Non-pigmented ciliary epithelial cell (primary cell): ENCODE data around the gene ADAMTS7.
"Not testable (repeated sequence)": the region's sequence is repeated elsewhere in the genome, so short reads cannot be mapped to it uniquely, and the experiment has no call there.

ENCODE experiments used
- DNase-seq: peaks from one replicate; pipeline ENCODE4 v3.0.0-alpha.2; 2010; ENCODE audit warnings: low read depth

ADAMTS7 gene

GRCh38 chr15:78752492-78753358 is 58.5 kb downstream of the ADAMTS7 start:
- no peak for DNase-seq

GRCh38 chr15:78751602-78751979 is 59.7 kb downstream of the ADAMTS7 start:
- DNase-seq, result no peak

- peak; percentile 37 for DNase-seq
These were observed 60.2 kb downstream of the ADAMTS7 start for GRCh38 chr15:78750974-78751601.

- no peak for DNase-seq
These were observed 60.7 kb downstream of the ADAMTS7 start for GRCh38 chr15:78750566-78750965.

- no peak for DNase-seq
These were observed 61.4 kb downstream of the ADAMTS7 start for GRCh38 chr15:78749831-78750230.

GRCh38 chr15:78747877-78748276 is 63.4 kb downstream of the ADAMTS7 start:
- not testable (repeated sequence) for DNase-seq

GRCh38 chr15:78741674-78742073 is 69.6 kb downstream of the ADAMTS7 start:
- DNase-seq, result not testable (repeated sequence)

- DNase-seq, result no peak
These were observed 70.4 kb downstream of the ADAMTS7 start for GRCh38 chr15:78740904-78741274.

GRCh38 chr15:78739996-78740903 is 71.0 kb downstream of the ADAMTS7 start:
- no peak for DNase-seq

- no peak for DNase-seq
These were observed 72.1 kb downstream of the ADAMTS7 start for GRCh38 chr15:78739206-78739605.

- DNase-seq, result not testable (repeated sequence)
These were observed 73.2 kb downstream of the ADAMTS7 start for GRCh38 chr15:78737931-78738558.

- DNase-seq, result no peak
These were observed 74.0 kb downstream of the ADAMTS7 start for GRCh38 chr15:78737187-78737820.

- DNase-seq, result not testable (repeated sequence)
These were observed 75.0 kb downstream of the ADAMTS7 start for GRCh38 chr15:78736286-78736685.

- DNase-seq, result no peak
These were observed 76.7 kb downstream of the ADAMTS7 start for GRCh38 chr15:78734451-78735064.

GRCh38 chr15:78732634-78733033 is 78.6 kb downstream of the ADAMTS7 start:
- no peak for DNase-seq

- no peak for DNase-seq
These were observed 80.3 kb downstream of the ADAMTS7 start for GRCh38 chr15:78730955-78731354.

GRCh38 chr15:78728427-78728826 is 82.8 kb downstream of the ADAMTS7 start:
- not testable (repeated sequence) for DNase-seq

GRCh38 chr15:78727561-78727960 is 83.7 kb downstream of the ADAMTS7 start:
- no peak for DNase-seq

- DNase-seq, result no peak
These were observed 84.3 kb downstream of the ADAMTS7 start for GRCh38 chr15:78726870-78727551.

GRCh38 chr15:78719819-78720450 is 91.3 kb downstream of the ADAMTS7 start:
- DNase-seq, result not testable (repeated sequence)
